HG03066 (cell line): ENCODE measurements around the gene TMEM203.

Experiments used
- ATAC-seq: cut with Tn5 transposase; IDR thresholded peaks from one replicate; pipeline ENCODE4 v1.9.1; 2021; ENCODE audit warnings: low read depth; ENCODE audit not compliant: unreplicated experiment

Gene TMEM203

DNA sequence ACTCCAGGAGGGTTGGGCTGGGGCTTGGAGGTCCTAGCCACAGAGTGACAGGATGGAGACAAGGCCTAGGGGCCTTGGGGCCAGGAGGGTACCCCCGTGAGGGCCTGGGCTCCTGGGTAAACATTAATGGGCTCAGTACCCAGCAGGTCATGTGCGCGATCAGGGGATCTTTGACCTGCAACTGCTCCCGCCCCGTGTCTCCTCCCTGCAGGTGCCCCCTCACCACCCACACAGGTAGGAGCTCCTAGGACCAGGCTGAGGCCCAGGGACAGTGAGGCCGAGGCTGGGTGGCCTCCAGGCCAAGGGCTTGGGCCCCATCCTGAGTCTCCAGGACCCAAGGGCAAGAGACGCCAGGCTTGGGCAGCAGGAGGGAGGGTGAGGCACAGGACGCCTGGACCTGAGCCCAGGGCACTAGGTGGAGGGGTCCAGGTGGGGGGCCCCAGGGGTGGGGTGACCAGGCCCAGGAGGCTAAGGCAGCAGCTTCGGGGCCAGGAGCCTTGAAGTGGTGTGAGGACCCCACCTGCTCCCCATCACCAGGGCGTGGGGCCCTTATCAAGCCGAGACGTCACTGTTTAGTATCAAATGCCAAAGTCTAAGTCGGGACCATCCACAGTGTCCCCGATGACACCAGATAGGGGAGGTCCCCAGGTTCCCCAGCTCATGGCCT lies 25.4 kb upstream of the TMEM203 start, which contains the start of gene SLC34A3:
TSS of gene SLC34A3 (plus strand) at position 197 of the 667 bp plus-strand sequence. CDS start 802 bp downstream, outside the sequence.
- ATAC-seq, result no peak

DNA sequence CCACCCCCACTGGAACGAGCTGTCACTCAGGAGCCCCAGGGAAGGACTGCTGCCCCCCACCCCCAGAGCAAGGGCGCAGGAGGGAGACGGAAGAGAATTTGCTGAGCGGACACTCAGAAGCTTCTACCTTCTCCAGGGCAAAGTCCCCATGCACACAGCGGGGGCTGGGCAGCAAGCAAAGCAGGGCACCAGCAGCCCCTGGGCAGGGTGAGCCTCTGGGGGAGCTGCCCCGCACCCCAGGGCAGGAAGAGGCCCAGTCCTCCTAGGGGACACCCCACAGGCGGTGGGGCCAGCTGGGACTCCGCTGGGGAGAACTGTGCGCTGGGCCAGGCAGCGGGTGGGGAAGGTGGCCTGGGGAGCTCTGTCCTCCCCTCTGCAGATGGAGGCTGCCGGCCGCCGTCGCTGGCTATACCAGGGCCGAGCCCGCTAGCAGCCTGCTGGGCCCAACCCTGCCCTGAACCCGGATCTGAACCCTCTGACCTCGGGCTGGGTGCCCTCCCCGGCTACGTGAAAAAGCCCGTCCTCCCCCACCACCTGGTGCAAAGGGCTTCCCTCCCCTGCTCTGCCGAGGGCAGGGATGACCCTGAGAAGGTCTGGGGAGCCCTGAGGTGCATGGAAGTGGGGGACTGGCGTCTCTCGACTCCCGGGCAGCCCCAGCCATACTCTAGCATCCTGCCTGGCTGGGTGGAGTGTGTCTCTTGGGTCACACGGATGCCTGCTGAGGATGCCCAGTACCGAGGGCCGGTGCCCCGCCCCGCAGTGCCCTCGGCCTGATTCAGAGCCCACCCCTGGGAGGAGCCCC lies 24.7 kb upstream of the TMEM203 start:
- ATAC-seq, result no peak

DNA sequence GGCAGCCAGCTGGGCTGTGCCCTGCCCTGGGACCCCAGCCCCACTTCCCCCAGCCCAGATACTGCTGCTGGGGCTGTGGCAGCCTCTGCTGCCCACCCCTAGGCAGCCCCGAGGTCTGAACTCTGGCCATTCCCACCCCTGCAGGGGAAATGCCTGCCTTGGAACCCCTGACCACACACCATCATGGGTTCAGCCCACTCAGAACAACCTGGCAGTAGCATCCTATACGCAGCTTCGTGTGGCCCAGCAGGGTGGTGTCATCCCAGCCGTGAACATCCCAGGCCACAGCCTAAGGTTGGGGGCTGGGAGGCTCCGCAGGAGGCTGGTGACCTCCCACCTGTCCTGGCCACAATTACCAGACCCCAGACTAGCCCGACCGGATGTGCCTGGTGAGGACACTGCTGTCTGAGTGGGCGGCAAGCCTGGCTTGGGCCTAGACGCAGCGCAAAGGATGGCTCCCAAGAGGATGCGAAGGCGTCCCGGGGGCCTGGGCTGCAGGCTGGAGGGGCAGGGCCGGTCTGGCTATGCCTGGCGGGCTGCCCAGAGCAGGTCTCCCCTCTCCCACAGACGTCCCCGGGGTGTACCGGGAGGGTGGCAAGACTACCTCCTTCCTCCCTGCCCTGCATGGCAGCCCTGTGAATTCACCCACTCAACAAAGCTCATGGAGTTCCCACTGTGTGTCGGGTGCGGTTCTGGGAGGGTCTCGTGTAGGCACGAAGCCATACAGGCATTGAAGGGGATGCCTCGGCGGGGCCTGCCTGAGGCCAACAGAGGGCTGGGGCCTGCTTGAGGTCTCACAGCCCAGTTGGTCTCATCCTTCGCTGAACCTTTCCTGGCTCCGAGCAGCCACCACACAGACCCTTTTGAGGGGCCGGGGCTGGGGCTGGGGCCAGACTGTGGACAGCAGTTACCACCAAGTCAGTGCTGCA lies 23.8 kb upstream of the TMEM203 start:
- ATAC-seq, result no peak

DNA sequence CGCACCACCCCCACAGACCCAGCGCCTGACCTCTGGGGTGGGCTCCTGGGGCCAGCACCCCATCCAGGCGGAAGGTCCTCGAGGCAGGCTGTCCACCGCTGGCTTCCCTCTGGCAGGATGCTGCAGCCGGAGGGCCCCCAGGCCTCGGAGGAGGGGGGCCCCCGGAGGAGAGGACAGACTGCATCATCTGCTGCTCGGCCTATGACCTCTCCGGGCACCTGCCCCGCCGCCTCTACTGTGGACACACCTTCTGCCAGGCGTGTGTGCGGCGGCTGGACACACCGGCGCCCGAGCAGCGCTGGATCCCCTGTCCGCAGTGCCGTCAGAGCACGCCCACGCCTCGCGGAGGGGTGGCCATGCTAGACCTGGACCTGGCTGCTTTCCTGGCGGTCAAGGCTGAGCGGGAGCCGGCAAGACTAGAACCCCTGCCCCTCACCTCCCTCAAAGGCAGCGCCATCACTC lies 23.1 kb upstream of the TMEM203 start:
- no peak for ATAC-seq

DNA sequence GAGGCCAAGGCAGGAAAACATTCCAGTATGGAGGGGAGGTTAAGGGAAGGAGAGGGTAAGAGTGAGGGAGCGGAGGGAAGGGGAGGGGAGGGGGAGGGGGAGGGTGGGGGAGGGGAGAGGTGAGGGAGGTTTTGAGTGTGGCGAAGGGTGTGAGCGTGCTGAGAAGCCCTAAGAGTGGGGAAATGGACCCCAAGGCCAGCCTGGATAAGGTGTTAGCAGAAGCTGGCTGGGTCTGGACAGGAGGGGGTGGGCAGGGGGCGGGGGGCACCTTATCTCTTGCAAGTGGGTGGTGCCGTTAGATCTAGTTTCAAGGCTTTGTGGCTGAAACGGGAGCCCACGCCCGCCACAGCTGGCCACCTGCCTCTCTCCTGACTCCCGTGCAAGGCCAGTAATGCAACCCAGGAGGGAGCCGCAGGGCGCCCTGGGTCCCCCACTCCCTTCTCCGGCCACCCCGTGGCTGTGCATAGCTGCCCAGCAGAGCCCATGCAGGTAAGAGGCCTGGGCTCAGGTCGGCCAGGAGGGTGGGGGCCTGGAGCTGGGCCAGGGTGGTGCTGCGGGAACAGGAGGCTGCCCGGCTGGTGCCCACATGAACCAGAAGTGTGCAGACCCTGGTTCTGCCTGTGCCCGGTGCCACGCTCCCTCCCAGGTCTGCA lies 22.5 kb upstream of the TMEM203 start:
- no peak for ATAC-seq

DNA sequence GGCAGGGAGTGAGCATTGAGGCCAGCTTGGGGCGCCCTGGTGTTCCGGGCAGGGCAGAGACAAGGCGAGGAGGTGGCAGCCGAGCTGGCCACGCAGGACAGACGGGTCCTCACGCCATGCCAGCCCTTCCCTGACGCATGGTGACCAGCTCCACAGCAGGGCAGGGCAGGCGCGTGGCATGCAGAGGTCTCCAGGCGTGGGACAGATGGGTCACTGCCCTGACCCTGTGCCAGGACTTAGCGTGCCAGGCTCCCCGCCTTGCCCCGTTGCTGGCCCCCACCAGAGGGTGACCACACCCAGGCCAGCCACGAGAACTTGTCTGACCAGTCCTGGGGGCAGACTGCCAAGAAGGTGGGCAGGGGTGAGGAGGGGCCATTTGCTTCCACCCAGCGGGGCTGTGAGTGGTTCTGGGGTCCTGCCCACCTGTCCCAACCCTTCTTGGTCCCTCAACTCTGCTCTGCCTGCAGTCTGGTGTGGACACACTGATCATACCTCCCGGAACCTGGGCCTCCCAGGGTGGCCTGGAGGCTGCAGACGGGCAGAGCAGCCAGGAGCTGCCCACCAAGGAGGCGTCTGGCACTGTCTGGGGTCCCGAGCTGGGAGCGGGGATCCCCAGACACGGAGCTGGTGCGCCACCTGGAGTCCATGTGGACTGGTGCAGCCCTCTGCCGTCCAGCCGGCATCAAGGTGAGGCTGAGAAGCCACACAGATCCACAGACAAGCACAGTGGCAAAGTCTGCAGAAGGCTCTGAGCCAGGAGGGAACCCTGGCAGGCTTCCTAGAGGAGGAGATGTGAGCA lies 21.8 kb upstream of the TMEM203 start, which contains the start of gene RNF224:
TSS of gene RNF224 (plus strand) at position 449 of the 799 bp plus-strand sequence. CDS start 834 bp downstream, outside the sequence.
- ATAC-seq, result no peak

DNA sequence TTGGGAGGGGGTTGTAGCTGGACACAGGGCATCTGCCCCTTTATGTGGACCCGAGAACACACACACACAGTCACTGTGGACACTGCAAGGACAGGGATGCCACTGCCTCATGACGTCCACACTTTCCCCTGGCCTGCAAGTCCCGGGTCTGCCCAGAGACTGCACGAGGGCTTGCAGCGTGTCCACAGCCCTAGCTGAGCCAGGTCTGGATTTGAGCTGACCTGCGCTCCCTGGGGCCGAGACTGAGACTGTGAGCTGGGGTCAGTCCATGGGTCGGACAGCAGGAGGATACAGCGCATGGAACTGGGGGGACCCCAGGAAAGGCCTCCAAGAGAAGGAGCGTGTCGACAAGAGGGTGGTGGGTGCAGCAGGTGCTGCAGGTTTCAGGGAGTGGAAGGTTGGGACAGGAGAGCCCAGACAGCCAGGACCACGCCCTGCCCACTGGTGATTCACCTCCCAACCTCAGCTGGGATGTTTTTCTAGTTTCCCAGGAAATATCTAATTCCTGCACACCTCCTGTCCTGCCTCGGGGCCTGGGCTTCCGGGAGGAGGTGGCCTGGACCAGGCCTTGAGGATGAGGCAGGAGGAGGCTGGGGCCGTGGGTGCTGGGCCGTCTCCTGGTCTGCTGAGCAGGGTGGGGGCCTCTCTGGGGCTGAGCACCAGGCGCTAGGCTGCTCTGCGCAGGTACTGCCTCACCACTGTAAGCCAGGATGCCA lies 21.0 kb upstream of the TMEM203 start:
- no peak for ATAC-seq

DNA sequence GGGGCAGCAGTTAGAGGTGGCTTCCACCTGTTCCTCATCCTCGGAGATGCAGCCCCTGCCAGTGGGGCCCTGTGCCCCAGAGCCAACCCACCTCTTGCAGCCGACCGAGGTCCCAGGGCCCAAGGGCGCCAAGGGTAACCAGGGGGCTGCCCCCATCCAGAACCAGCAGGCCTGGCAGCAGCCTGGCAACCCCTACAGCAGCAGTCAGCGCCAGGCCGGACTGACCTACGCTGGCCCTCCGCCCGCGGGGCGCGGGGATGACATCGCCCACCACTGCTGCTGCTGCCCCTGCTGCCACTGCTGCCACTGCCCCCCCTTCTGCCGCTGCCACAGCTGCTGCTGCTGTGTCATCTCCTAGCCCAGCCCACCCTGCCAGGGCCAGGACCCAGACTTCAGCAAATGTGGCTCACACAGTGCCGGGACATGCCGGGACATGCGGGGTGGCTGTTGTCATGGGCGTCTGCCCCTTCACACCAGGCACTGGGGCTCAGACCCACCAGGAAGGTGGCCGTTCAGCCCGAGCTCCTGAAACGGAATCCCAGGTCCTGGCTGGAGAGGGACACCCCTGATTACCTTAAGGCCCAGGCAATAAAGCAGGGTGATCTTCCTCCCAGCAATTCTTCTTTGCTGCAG lies 20.4 kb upstream of the TMEM203 start:
- no peak for ATAC-seq

DNA sequence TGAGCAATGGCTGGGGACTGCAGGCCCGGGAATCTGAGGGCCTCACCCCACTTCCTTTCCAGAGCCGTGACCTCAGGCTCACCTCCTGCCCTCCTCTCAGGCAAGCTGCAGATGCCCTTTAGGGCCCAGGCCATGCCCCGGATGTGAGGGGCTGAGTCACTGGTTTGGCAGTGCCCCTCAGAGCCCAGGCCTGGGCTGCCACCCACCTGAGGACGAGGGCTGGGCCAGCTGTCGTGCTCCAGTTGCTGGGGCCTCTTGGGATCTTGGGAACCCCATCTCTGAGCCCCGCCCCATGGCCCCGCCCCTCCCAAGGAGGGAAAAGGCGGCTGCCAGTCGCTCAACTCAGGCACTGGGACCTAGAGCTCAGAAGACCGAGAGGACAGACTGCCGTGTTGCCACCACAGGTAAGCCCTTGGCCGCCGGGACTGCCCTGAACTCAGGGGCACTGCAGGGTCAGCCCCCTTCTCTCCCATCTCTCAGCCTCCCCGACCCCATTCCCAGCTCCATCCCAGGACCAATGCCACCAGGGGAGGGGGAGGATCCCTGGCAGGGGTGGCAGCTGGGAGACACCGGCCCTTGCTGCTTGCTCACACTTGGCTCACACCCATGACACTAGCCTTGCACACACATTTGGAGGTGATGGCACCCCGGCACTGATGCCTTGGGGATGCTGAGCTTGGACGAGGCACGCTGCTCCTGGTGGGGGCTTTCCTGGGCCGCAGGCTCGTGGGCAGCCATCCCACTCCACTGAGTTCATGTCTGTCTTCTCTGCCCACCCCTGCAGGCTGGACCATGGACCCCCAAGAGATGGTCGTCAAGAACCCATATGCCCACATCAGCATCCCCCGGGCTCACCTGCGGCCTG lies 19.6 kb upstream of the TMEM203 start, which contains the start of gene CYSRT1:
TSS of gene CYSRT1 (plus strand) at position 345 of the 865 bp plus-strand sequence. CDS start at position 793, 448 bp downstream.
- ATAC-seq, result no peak

DNA sequence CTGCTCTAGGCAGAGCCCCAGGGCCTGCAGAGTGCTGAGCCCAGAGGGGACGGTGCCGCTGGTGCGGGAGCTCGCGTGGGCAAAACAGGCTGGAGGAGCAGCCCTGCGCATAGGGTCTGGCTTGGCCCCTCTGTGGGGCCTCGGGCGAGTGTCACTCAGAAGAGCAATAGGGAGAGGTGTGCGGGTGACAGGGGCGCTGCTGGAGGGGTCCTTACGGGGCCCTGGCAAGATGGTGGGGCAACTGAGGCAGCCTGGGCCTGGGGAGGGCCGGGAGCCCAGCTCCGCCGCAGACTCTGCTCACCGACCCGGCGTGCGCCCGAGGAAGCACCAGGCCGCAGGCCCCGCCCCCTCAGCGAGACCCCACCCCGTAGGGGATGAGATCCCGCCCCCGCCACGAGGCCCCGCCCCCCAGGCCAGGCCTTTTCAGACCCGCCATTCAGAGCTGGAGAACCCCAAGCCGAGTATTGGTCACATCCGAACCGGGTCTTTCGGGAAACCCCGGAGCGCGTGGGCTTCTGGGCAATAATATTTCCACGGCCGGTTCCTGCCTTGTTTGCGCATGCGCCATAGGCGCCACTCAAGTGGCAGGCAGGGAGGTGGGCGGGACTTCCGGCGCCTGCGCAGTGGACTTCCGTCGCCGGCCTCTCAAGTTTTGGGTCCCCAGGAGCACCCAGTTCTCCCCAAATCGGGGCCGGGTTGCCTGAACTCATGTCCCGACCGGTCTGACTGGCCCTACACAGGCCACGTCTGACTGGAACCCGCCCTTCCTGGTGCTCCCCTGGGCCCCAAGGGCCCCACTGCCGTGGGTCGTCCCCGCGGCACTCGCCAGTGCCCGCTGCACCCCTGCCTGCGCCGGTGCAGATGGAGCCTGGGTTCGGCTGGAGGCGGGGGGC lies 17.9 kb upstream of the TMEM203 start:
- peak; percentile 68 for ATAC-seq

DNA sequence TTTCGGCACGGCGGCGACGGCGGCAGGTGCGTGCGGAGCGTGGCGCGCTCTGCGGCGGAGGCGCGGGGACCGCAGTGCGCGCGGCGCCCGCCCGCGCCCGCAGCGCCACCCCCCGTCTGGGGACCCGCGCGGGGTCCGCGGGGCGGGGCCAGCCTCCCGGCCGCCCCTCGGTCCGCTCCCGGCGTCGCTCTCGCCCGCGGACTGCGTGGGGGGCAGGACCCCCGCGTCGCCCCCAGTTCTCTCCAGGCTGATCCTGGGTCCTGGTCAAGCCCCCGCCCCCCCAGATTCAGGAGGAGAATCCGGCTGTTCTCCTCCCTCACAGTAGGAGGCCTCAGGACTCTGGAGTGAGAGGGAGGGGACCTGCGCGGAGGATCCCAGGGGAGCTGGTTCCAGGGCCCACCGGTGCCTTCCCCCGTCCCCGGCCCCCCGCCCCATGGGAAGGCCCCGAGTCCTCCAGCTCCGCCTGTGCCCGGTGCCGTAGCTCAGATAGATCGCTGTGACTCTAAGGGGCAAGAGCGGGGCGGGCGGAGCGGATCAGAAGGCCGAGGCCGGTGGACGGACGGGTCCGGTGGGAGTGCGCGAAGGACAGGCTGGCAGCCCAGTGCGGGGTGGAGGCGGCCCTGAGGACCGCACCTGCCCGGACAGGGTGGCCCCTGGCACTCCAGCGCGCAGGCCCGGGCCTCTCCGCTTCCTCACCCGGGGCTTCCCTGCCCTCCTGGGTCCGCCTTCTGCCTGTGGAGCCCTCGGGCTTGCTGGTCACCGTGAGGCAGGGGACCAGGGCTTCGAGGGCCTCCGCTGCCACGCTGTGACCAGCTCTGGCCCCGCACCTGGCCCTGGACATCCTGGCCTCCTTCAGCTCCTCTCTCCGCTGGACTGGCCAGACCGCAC lies 17.0 kb upstream of the TMEM203 start, which contains the start of gene RNF208:
TSS of gene RNF208 (minus strand) at position 51 of the 888 bp plus-strand sequence. CDS start 1,028 bp downstream, outside the sequence.
- ATAC-seq, result peak; percentile 3

DNA sequence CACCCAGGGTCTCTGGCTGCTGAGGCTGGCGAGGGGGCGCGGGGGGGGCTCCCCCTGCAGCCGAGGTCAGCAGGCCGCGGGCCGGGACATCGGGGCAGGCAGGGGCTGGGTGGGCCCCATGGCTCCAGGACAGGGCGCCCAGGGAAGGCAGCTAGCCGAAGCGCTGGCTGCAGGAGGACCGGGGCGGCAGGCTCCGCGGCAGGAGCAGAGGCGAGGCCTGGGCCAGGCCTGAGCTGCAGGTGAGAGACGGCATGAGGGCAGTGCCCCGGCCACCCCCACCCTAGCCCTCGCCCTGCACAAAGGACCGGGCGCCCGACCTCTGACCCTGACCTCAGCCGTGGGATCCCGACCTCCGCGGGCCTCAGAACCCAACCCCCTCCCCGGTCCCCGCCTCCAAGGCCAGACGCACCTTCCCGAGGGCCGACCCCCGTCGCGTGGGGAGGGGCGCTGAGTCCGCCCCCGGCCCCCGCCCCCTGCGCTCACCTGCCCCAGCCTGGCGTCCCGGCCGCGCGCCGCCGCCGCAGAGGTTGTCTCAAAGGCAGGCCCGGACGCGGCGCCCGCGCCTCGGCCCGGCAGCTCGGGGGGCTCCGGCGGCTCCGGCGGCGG lies 16.2 kb upstream of the TMEM203 start:
- no peak for ATAC-seq

DNA sequence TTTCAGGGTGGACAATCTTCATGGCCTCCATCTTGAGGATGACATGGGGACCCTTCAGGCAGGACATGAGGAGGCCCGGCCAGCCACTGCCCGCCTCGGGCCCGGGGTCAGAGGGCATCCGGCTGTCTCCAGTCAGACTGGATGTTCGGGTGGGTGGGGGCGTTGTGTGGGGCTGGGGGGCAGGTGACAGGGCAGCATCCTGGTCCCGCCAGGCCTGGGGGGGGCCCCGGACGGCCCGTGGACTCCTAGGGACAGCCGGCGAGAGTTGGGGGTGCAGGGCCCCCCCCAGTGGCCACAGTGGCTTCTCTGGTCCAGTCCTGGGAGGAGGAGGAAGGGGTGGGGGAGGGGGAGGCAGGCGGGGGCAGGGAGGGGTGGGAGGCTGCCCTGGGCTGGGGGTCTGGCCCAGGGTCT lies 15.7 kb upstream of the TMEM203 start:
- no peak for ATAC-seq

DNA sequence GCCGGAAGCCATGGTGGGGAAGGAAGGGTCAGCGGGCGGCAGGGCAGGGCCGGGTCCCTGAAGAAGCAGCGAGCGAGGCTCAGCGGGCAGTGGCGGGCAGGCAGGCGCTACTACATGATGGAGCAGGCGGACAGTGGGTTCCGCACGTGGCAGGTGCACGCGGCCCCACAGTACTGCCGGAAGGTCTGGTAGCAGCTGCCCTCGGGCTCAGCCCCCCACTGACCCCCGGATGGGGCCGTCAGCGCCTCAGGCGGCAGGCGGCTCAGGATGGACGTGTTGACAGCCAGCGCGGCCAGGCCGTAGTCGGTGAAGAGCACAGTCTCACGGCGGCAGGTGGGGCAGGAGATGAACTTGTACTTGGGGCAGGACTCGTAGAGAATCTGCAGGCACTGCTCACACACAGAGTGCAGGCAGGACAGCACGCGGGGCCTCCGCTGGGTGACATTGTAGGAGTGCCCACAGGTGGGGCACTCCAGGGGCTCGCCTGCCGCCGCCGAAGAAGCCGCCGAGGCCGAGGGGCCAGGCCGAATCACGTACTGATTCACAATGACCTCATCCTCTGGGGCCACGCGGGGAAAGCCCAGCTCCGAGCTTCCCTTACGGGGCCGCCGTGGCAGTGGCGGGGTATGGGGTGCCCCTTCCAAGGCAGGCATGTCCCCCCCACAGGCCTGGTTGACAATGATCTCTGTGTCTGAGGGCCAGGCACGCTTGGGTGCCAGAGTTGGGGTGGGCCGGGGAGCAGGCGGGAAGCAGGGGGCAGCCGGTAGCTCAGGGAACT lies 15.1 kb upstream of the TMEM203 start:
- ATAC-seq, result no peak
